HCT116 (cell line): ENCODE measurements around the gene LMNTD2.

ENCODE experiments used
- CEBPB ChIP-seq: IDR thresholded peaks from 2 replicates; pipeline ENCODE4 v1.6.1; 2012; ENCODE audit warnings: low read depth
- EGR1 ChIP-seq: IDR thresholded peaks from 2 replicates; pipeline ENCODE4 v1.6.1; 2012; ENCODE audit warnings: low read depth
- EZH2 ChIP-seq: fragments of 200-600 bp; sonication (generic); IDR thresholded peaks from 2 replicates; pipeline ENCODE4 v1.6.1; 2017; ENCODE audit warnings: antibody characterized with exemption, mixed run types
- EZH2phosphoT487 ChIP-seq: fragments of 200-600 bp; IDR thresholded peaks from 2 replicates; pipeline ENCODE4 v1.6.1; 2018; ENCODE audit warnings: antibody characterized with exemption, borderline replicate concordance
- POLR2A ChIP-seq: IDR thresholded peaks from 2 replicates; pipeline ENCODE4 v1.7.0; 2011; ENCODE audit warnings: borderline replicate concordance; ENCODE audit not compliant: insufficient read depth, insufficient read length; ENCODE audit errors: extremely low read depth
- POLR2AphosphoS5 ChIP-seq: IDR thresholded peaks from 2 replicates; pipeline ENCODE4 v1.6.1; 2011; ENCODE audit warnings: mild to moderate bottlenecking, low read depth, low read length, moderate library complexity
- RAD21 ChIP-seq: IDR thresholded peaks from 2 replicates; pipeline ENCODE4 v1.6.1; 2012; ENCODE audit warnings: low read depth, mild to moderate bottlenecking
- SIN3A ChIP-seq: IDR thresholded peaks from 2 replicates; pipeline ENCODE4 v1.6.1; 2012; ENCODE audit warnings: low read depth
- YY1 ChIP-seq: IDR thresholded peaks from 2 replicates; pipeline ENCODE4 v1.6.1; 2011; ENCODE audit warnings: low read length, low read depth, moderate library complexity, mild to moderate bottlenecking; ENCODE audit not compliant: insufficient replicate concordance; ENCODE audit errors: extremely low read depth
- ZNF274 ChIP-seq: fragments of 200-500 bp; sonication (Bioruptor generic); IDR thresholded peaks from 2 replicates; pipeline ENCODE4 v1.6.1; 2014; ENCODE audit warnings: mild to moderate bottlenecking, low read depth, low read length, inconsistent platforms
- TF ChIP-seq, protein P1 (sequence below): IDR thresholded peaks from 2 replicates; pipeline ENCODE4 v1.6.1; 2012
- TF ChIP-seq, protein P2 (sequence below), 3 experiments: fragments of 200-600 bp in 1 of 3; sonication (generic) in 1 of 3; IDR thresholded peaks in 2 of 3; conservative IDR thresholded peaks in 1 of 3; 2 replicates each; pipeline ENCODE4 v1.5.1; 2012 to 2017; ENCODE audit warnings: low read depth in 2 of 3, low read length in 2 of 3, antibody characterized with exemption in 1 of 3, borderline replicate concordance in 1 of 3, control low read depth in 1 of 3, mild to moderate bottlenecking in 1 of 3, mixed read lengths in 1 of 3, mixed run types in 1 of 3, moderate library complexity in 1 of 3; ENCODE audit not compliant: insufficient read depth in 1 of 3

DNA sequence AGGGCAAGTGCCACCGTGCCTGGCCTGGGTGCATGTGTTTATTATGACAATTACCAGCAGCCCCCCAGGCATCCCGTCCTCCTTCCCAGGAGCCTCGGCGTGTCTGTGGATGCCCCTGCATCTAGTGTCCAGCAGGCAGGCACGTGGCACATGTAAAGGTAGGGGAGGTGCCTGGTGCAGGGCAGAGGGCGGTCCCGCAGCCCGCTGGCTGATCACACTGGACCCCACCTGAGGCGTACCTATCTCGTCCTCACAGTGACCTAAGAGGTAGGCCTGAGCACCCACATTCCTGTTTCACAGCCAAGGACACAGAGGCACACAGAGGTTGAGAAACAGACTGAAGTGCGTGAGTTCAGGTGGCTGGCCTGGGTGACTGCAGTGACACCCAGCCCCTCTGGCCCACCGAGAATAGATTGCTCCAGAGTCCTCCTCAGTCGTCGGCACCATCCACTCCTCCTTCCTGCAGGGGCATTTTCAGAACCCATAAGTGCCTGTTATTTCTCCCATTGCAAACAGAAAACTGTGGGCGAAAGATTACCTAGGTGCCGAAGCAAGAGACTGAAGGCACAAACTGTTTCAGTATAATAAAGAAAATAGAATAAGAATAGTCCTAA is 12.7 kb upstream of the LMNTD2 start:
- TF ChIP-seq, protein P1, sequence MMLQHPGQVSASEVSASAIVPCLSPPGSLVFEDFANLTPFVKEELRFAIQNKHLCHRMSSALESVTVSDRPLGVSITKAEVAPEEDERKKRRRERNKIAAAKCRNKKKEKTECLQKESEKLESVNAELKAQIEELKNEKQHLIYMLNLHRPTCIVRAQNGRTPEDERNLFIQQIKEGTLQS: no peak
- TF ChIP-seq, protein P2, sequence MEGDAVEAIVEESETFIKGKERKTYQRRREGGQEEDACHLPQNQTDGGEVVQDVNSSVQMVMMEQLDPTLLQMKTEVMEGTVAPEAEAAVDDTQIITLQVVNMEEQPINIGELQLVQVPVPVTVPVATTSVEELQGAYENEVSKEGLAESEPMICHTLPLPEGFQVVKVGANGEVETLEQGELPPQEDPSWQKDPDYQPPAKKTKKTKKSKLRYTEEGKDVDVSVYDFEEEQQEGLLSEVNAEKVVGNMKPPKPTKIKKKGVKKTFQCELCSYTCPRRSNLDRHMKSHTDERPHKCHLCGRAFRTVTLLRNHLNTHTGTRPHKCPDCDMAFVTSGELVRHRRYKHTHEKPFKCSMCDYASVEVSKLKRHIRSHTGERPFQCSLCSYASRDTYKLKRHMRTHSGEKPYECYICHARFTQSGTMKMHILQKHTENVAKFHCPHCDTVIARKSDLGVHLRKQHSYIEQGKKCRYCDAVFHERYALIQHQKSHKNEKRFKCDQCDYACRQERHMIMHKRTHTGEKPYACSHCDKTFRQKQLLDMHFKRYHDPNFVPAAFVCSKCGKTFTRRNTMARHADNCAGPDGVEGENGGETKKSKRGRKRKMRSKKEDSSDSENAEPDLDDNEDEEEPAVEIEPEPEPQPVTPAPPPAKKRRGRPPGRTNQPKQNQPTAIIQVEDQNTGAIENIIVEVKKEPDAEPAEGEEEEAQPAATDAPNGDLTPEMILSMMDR (IDR thresholded peaks at IDR 0.05 in 2 of 3, conservative IDR thresholded peaks at IDR 0.05 in 1 of 3; ENCODE audit: borderline replicate concordance in 1 of 3, insufficient read depth in 1 of 3, low read depth in 2 of 3, low read length in 2 of 3): no peak
- TF ChIP-seq POLR2A (no peak), RAD21 (no peak), EZH2phosphoT487 (no peak), EZH2 (no peak), EGR1 (no peak), YY1 (no peak), POLR2AphosphoS5 (no peak), CEBPB (no peak), ZNF274 (no peak), SIN3A (no peak)
